WERI-Rb-1 (cell line): ENCODE measurements around the gene RFFL.
"Not testable (repeated sequence)": the region's sequence is repeated elsewhere in the genome, so short reads cannot be mapped to it uniquely, and the experiment has no call there.

Source experiments
- DNase-seq: peaks from one replicate; pipeline ENCODE4 v3.0.0-alpha.2; 2020
- H3K27ac ChIP-seq: fragments of 250-450 bp; sonication (Bioruptor Pico); 2 replicates; pipeline ENCODE4 v1.5.1; 2020; ENCODE audit warnings: mild to moderate bottlenecking, moderate library complexity
- H3K27me3 ChIP-seq: fragments of 250-450 bp; sonication (Bioruptor Pico); 2 replicates; pipeline ENCODE4 v1.5.1; 2021; ENCODE audit warnings: mild to moderate bottlenecking, low read depth, moderate library complexity; ENCODE audit not compliant: insufficient read depth, severe bottlenecking
- H3K36me3 ChIP-seq: fragments of 250-450 bp; sonication (Bioruptor Pico); 2 replicates; pipeline ENCODE4 v1.5.1; 2020; ENCODE audit warnings: mild to moderate bottlenecking, moderate library complexity
- H3K4me3 ChIP-seq: 2 replicates; pipeline ENCODE4 v1.5.1; 2011; ENCODE audit warnings: low read depth, mild to moderate bottlenecking, control low read depth, low read length
- H3K9me3 ChIP-seq: fragments of 250-450 bp; sonication (Bioruptor Pico); 2 replicates; pipeline ENCODE4 v1.5.1; 2021; ENCODE audit warnings: mild to moderate bottlenecking, moderate library complexity; ENCODE audit not compliant: severe bottlenecking
- TF ChIP-seq, protein P1 (sequence below): IDR thresholded peaks from 2 replicates; pipeline ENCODE4 v1.5.1; 2011; ENCODE audit warnings: low read depth, mild to moderate bottlenecking, control low read depth, inconsistent platforms, low read length

The RFFL gene

DNA sequence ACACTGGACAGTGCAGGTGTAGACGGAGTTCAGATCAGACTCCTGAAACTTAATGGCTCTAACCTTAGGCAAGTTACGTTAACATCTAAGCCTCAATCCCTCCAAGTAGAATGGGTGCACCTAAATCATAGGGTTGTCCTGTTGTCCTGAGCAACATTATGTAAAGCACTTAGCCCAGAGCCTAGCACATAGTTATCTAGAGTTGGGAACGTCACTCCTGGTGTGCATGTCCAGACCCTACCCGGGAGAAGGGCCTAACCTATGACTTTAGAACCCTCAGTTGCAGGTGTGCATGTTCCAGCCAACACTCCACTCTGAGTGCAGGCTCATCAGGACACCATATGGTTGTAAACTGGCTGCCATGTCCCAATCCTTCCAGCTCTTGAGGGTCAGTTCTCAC is 57.2 kb downstream of the RFFL start:
- Histone ChIP-seq H3K27ac (no peak overlapping the region), H3K4me3 (no peak overlapping the region), H3K36me3 (peaks cover 30% of the 10 kb centered on the region), H3K9me3 (no peaks in the 10 kb centered on the region), H3K27me3 (no peaks in the 10 kb centered on the region)
- no peak for DNase-seq
- TF ChIP-seq, protein P1, sequence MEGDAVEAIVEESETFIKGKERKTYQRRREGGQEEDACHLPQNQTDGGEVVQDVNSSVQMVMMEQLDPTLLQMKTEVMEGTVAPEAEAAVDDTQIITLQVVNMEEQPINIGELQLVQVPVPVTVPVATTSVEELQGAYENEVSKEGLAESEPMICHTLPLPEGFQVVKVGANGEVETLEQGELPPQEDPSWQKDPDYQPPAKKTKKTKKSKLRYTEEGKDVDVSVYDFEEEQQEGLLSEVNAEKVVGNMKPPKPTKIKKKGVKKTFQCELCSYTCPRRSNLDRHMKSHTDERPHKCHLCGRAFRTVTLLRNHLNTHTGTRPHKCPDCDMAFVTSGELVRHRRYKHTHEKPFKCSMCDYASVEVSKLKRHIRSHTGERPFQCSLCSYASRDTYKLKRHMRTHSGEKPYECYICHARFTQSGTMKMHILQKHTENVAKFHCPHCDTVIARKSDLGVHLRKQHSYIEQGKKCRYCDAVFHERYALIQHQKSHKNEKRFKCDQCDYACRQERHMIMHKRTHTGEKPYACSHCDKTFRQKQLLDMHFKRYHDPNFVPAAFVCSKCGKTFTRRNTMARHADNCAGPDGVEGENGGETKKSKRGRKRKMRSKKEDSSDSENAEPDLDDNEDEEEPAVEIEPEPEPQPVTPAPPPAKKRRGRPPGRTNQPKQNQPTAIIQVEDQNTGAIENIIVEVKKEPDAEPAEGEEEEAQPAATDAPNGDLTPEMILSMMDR, result no peak

DNA sequence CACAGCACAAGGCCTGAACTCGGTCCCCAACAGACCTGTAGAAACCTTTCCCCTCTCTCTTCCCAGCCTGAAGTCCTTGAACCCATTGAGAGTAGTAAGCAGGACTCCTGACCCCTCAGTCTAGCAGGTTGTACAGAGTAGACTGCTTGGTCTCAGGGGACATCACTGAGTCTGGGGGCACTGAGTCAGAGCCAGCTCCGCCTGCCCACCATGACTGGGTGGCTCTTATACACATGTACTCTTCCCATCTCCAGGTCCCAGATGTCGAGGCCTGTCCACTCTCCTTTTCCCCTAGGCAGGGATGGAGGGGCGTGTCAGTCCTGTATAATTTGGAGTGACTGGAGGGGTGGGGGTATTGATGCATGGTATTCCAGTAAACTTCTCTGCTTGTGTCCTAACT is 59.7 kb downstream of the RFFL start:
- no peaks in the 10 kb centered on the region for H3K27me3 ChIP-seq
- H3K36me3 ChIP-seq, result peaks cover 46% of the 10 kb centered on the region
- no peak overlapping the region for H3K27ac ChIP-seq
- no peaks in the 10 kb centered on the region for H3K9me3 ChIP-seq
- TF ChIP-seq, protein P1, result no peak
- DNase-seq, result no peak
- H3K4me3 ChIP-seq, result no peak overlapping the region

DNA sequence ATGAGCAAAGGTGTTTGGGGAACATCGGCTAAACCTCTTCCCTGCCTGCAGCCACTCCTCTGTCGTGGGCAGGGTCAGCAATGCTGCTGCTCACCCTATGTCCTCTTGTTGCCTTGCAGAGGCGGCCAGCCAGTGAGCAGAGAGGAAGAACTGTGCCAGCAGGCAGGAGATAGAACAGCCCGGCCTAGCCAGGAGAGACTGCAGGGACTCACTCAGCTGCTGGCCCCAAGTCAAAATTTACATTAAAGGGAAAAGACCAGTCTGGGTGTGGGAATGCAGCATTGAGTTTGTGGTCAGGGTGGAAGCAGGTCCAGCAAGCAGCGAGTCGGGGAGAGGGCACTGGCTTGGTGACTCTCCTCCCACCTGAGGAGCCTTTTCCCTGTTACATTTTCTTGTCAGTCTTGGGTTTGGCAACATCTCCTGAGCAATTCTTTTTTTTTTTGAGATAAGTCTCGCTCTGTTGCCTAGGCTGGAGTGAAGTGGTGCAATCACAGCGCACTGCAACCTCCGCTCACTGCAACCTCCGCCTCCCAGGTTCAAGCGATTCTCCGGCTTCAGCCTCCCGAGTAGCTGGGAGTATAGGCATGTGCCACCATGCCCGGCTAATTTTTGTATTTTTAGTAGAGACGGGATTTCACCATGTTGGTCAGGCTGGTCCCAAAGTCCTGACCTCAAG is 60.5 kb downstream of the RFFL start:
- peaks cover 52% of the 10 kb centered on the region for H3K36me3 ChIP-seq
- no peaks in the 10 kb centered on the region for H3K9me3 ChIP-seq
- TF ChIP-seq, protein P1, result no peak
- H3K27me3 ChIP-seq, result no peaks in the 10 kb centered on the region
- H3K27ac ChIP-seq, result no peak overlapping the region
- no peak for DNase-seq
- no peak overlapping the region for H3K4me3 ChIP-seq

DNA sequence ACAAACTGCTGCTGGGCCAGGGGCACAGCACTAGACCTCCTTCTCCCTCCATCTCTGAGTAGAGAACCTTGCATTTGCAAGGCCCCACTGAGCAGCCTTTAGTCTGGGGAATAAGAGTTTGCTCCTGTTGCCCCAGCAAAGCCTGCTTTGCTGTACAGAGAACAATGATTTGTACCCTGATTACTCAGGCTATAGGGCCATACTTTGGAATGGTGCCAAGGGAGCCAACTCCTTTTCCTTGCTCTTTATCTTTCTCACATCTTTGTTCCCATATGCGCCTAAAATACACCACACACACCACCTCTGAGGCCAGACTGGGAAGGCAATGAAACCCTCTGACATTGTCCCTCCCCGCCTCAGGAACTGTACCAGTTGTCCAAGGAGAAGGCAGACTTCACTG is 62.0 kb downstream of the RFFL start:
- H3K4me3 ChIP-seq, result no peak overlapping the region
- no peaks in the 10 kb centered on the region for H3K27me3 ChIP-seq
- H3K36me3 ChIP-seq, result peaks cover 52% of the 10 kb centered on the region
- DNase-seq, result no peak
- H3K9me3 ChIP-seq, result no peaks in the 10 kb centered on the region
- TF ChIP-seq, protein P1, result no peak
- H3K27ac ChIP-seq, result no peak overlapping the region

DNA sequence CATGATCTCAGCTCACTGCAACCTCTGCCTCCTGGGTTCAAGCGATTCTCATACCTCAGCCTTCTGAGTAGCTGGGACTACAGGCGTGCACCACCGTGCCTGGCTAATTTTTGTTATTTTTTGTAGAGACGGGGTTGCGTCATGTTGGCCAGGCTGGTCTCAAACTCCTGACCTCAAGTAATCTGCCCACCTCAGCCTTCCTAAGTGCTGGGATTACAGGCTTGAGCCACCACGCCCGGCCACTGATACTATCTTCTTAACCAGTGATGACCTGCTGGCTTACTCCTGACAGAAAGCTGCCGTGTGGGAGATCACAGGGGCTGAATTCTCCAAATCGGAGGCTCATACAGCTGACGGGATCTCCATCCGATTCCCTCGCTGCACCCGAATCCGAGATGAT is 62.5 kb downstream of the RFFL start:
- H3K36me3 ChIP-seq, result peaks cover 58% of the 10 kb centered on the region
- not testable (repeated sequence) for H3K9me3 ChIP-seq, H3K4me3 ChIP-seq, H3K27me3 ChIP-seq, H3K27ac ChIP-seq
- peak; percentile 65 for DNase-seq

DNA sequence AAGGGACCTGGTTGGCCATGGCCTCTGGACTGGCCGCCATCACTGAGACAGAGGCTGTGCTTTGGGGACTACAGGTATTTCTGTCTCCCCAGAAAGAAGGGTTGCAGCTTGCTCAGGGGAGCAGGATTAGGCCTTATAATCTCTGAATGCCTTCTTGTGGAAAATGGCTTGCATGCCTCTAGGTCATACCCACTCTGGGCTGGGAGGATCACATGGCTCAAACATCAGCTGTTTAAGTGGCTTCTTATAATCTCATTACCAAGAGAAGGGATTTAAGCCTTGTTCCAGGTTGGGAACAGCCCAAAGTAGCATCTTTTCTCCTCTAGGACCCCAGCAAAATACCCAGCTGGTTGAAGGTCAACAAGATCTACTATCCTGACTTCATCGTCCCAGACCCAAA is 64.1 kb downstream of the RFFL start:
- Histone ChIP-seq H3K36me3 (peaks cover 73% of the 10 kb centered on the region), H3K9me3 (no peaks in the 10 kb centered on the region), H3K27me3 (no peaks in the 10 kb centered on the region), H3K27ac (no peak overlapping the region), H3K4me3 (no peak overlapping the region)
- peak; percentile 56 for DNase-seq
- TF ChIP-seq, protein P1, result no peak
